ENCODE measurements around the gene EHD1. TPM values are rescaled to one million over a fixed set of nuclear protein-coding genes. Genes with fewer than 3 reads are reported as not detected.

Gene EHD1
- 78.9 to 129 TPM (median 111 TPM) in 3 replicates for total RNA-seq
- long read RNA-seq, full-length matches to known transcripts: 87 of 102 reads
- long read RNA-seq, partial matches to known transcripts: 2 of 102 reads
- long read RNA-seq, other reads (novel, unspliced or antisense): 13 of 102 reads

DNA sequence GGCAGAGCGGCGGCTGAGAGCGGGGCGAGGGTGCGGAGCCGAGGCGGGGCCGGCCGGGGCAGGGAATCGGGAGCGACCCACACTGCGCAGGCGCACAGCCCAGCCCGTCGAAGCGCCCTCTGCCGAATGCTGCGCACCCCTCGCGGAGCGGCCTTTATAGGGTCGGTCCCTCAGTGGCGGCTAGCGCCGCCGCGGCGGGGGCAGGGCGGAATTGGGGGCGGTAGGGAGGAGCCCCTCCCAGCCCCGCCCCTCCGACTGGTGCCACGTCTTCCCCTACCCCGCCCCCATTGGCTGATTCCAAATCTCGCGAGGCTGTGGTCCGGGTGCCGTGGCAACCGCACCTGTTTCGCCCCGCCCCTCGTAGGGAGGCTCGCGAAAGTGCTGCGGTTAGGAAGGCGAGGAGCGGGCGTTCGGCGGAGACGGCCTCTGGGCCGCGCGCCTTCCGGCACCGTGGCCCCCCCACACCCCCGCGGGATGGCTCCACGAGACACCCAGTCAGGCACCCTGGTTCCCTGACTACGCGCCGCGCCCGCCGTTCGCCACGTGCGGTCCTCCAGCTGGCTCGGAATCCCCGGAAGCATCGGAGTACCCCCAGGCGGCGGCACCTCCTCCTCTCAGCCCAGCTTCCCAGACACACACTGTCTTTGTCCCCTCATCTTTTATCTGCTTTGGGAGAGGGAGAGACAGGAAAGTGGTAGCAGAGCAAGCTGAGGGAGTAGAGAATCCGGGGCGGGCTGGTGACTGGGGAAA lies at the start of gene EHD1:
TSS of gene EHD1 (minus strand) at position 128 of the 750 bp plus-strand sequence. CDS start 157 bp downstream, outside the sequence.
- Mint-ChIP-seq H3K4me1 (ENCODE audit: low read depth) (peaks cover 44% of the 10 kb centered on the region), H3K27ac (ENCODE audit: unreplicated experiment) (peak within 1 kb of the TSS; percentile 95), H3K36me3 (ENCODE audit: low read depth) (peaks cover 4% of the 10 kb centered on the region), H3K27me3 (ENCODE audit: low read depth) (no peaks in the 10 kb centered on the region), H3K4me3 (ENCODE audit: unreplicated experiment) (peak within 1 kb of the TSS; percentile 98), H3K9me3 (ENCODE audit: low read depth) (no peaks in the 10 kb centered on the region)
- DNase-seq (ENCODE audit: low spot score): peak; percentile 97
- TF ChIP-seq, protein P1, sequence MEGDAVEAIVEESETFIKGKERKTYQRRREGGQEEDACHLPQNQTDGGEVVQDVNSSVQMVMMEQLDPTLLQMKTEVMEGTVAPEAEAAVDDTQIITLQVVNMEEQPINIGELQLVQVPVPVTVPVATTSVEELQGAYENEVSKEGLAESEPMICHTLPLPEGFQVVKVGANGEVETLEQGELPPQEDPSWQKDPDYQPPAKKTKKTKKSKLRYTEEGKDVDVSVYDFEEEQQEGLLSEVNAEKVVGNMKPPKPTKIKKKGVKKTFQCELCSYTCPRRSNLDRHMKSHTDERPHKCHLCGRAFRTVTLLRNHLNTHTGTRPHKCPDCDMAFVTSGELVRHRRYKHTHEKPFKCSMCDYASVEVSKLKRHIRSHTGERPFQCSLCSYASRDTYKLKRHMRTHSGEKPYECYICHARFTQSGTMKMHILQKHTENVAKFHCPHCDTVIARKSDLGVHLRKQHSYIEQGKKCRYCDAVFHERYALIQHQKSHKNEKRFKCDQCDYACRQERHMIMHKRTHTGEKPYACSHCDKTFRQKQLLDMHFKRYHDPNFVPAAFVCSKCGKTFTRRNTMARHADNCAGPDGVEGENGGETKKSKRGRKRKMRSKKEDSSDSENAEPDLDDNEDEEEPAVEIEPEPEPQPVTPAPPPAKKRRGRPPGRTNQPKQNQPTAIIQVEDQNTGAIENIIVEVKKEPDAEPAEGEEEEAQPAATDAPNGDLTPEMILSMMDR (IDR thresholded peaks at IDR 0.05): peak; percentile 80

DNA sequence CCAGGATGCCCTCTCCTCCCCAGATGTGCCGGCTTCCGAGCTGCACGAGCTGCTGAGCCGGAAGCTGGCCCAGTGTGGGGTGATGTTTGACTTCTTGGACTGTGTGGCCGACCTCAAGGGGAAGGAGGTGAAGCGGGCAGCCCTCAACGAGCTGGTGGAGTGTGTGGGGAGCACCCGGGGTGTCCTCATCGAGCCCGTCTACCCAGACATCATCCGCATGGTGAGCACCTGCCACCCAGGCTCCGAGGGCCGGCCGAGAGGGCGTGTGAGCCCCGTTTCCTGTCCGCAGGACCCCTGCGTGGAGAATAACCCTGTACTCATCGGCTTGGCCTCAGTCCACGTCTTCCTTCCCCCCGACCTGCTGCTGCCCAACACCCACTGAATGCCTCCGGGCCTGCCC lies 48.3 kb upstream of the EHD1 start:
- no peak for DNase-seq (ENCODE audit: low spot score)
- no peaks in the 10 kb centered on the region for H3K9me3 Mint-ChIP-seq (ENCODE audit: low read depth)
- H3K27ac Mint-ChIP-seq (ENCODE audit: unreplicated experiment): no peak overlapping the region
- H3K27me3 Mint-ChIP-seq (ENCODE audit: low read depth): no peaks in the 10 kb centered on the region
- TF ChIP-seq, protein P1 (IDR thresholded peaks at IDR 0.05): no peak
- H3K36me3 Mint-ChIP-seq (ENCODE audit: low read depth): peaks cover 24% of the 10 kb centered on the region
- peaks cover 27% of the 10 kb centered on the region for H3K4me1 Mint-ChIP-seq (ENCODE audit: low read depth)
- no peak overlapping the region for H3K4me3 Mint-ChIP-seq (ENCODE audit: unreplicated experiment)

DNA sequence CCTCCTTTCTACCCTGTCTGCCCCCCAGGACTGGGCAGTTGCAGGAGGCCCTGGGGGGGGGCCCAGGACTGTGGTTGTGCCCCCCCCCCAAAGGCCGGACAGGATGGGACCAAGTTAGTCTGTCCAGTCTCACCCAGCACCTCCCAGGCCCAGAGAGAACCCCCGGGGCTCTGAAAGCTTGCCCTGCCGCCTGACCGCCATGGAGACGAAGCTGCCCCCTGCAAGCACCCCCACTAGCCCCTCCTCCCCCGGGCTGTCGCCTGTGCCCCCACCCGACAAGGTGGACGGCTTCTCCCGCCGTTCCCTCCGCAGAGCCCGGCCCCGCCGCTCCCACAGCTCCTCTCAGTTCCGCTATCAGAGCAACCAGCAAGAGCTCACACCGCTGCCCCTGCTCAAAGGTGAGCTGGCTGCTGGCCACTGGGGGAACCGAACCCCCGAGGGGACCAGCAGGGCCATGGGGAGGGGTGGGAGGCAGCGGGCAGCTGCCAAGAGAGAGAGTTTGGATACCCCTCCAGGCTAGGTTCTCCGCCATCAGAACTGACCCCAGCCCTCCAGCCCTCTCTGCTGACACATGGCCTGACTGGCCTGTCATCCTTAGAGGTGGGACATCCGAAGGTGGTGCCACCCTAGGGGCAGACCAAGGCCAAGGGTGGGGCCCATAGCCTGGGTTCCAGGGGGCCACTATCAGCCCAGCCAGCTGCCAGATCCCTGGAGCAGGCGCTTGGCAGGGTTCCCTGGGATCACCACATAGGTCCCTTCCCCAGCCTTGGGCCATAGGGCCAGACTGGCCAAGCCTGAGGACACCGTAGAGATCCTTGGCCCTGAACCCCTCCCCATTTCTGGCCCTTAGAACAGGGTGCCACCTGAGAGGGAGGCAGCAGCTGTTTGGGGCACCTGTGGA lies 47.4 kb upstream of the EHD1 start:
- DNase-seq (ENCODE audit: low spot score): no peak
- no peak overlapping the region for H3K27ac Mint-ChIP-seq (ENCODE audit: unreplicated experiment)
- peak overlapping the region; percentile 94 for H3K4me3 Mint-ChIP-seq (ENCODE audit: unreplicated experiment)
- TF ChIP-seq, protein P1 (IDR thresholded peaks at IDR 0.05): no peak
- no peaks in the 10 kb centered on the region for H3K9me3 Mint-ChIP-seq (ENCODE audit: low read depth)
- peaks cover 18% of the 10 kb centered on the region for H3K36me3 Mint-ChIP-seq (ENCODE audit: low read depth)
- no peaks in the 10 kb centered on the region for H3K27me3 Mint-ChIP-seq (ENCODE audit: low read depth)
- H3K4me1 Mint-ChIP-seq (ENCODE audit: low read depth): peaks cover 27% of the 10 kb centered on the region

DNA sequence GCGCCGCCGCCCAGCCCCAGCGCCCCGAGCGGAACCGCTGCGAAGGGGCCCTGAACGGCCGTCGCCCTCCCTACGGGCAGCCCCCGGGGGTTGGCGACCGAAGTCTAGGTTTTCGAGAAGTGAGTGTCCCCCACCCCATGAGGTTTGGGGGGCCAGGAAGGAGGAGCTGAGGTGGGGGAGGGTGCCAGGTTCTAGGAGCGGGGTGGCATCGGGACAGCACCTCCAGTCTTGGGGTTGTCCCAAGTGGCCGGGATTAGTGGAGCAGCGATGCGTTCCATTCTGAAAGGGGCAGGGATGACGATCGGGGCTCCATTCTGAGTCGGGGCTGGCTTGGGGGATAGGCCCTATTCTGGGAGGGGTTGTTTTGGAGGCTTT lies 46.5 kb upstream of the EHD1 start:
- H3K4me3 Mint-ChIP-seq (ENCODE audit: unreplicated experiment): peak overlapping the region; percentile 94
- H3K9me3 Mint-ChIP-seq (ENCODE audit: low read depth): no peaks in the 10 kb centered on the region
- no peak for DNase-seq (ENCODE audit: low spot score)
- peaks cover 27% of the 10 kb centered on the region for H3K4me1 Mint-ChIP-seq (ENCODE audit: low read depth)
- peak overlapping the region; percentile 75 for H3K27ac Mint-ChIP-seq (ENCODE audit: unreplicated experiment)
- peaks cover 9% of the 10 kb centered on the region for H3K36me3 Mint-ChIP-seq (ENCODE audit: low read depth)
- TF ChIP-seq, protein P1 (IDR thresholded peaks at IDR 0.05): no peak
- H3K27me3 Mint-ChIP-seq (ENCODE audit: low read depth): no peaks in the 10 kb centered on the region

Data from chondrocyte (in vitro differentiated cells).